ENCODE data around the gene ASB16. TPM values are rescaled to one million over a fixed set of nuclear protein-coding genes. Genes with fewer than 3 reads are reported as not detected.

Gene ASB16
- total and polyA plus RNA-seq, 3 experiments from 2014 or later = 0.10 to 0.11 TPM; not detected in 1

GRCh38 chr17:44155488-44155887 lies 15.0 kb upstream of the ASB16 start:
- Histone ChIP-seq H3K4me3 (ENCODE audit: low read length) (no peak overlapping the region), H3K9me3 (ENCODE audit: low read length) (no peaks in the 10 kb centered on the region), H3K4me1 (ENCODE audit: insufficient read depth, low read length) (no peaks in the 10 kb centered on the region), H3K27me3 (ENCODE audit: insufficient read depth, low read length, poor library complexity, severe bottlenecking) (no peaks in the 10 kb centered on the region), H3K36me3 (ENCODE audit: insufficient read depth, low read length) (no peaks in the 10 kb centered on the region), H3K27ac (ENCODE audit: low read depth, low read length) (no peak overlapping the region)
- no peaks in the 10 kb centered on the region for H3K36me3 Mint-ChIP-seq
- ChIA-PET CTCF (no interaction called here), POLR2A (no interaction called here)
- H3K4me1 Mint-ChIP-seq = peaks cover 0 to 5% (median 0%) of the 10 kb centered on the region in 3 donors
- H3K4me3 Mint-ChIP-seq = no peak overlapping the region
- no peaks in the 10 kb centered on the region for H3K9me3 Mint-ChIP-seq
- peak overlapping the region in 1 of 8 donors; percentile 38 for H3K27ac Mint-ChIP-seq
- no peak for DNase-seq
- H3K27me3 Mint-ChIP-seq = no peaks in the 10 kb centered on the region

GRCh38 chr17:44159519-44160210 lies 10.8 kb upstream of the ASB16 start:
- no peak overlapping the region for H3K4me3 ChIP-seq (ENCODE audit: low read length)
- H3K4me1 Mint-ChIP-seq = peaks cover 0 to 5% (median 0%) of the 10 kb centered on the region in 3 donors

GRCh38 chr17:44164476-44164875 lies 6.0 kb upstream of the ASB16 start:
- no peak for DNase-seq
- H3K9me3 Mint-ChIP-seq = no peaks in the 10 kb centered on the region
- Histone ChIP-seq H3K36me3 (ENCODE audit: insufficient read depth, low read length) (no peaks in the 10 kb centered on the region), H3K4me3 (ENCODE audit: low read length) (no peak overlapping the region), H3K4me1 (ENCODE audit: insufficient read depth, low read length) (peaks cover 7% of the 10 kb centered on the region), H3K9me3 (ENCODE audit: low read length) (no peaks in the 10 kb centered on the region), H3K27ac (ENCODE audit: low read depth, low read length) (no peak overlapping the region), H3K27me3 (ENCODE audit: insufficient read depth, low read length, poor library complexity, severe bottlenecking) (no peaks in the 10 kb centered on the region)
- peaks cover 4 to 11% (median 9%) of the 10 kb centered on the region in 3 donors for H3K4me1 Mint-ChIP-seq
- H3K27ac Mint-ChIP-seq = no peak overlapping the region
- H3K4me3 Mint-ChIP-seq = no peak overlapping the region
- ChIA-PET CTCF (no interaction called here), POLR2A (no interaction called here)
- H3K36me3 Mint-ChIP-seq = no peaks in the 10 kb centered on the region
- H3K27me3 Mint-ChIP-seq = no peaks in the 10 kb centered on the region

More at GRCh38 chr17:44159519-44160210, 10.8 kb upstream of the ASB16 start:
- no peaks in the 10 kb centered on the region for H3K27me3 ChIP-seq (ENCODE audit: insufficient read depth, low read length, poor library complexity, severe bottlenecking)
- Mint-ChIP-seq H3K4me3 (no peak overlapping the region), H3K27ac (peak overlapping the region in 1 of 8 donors; percentile 24), H3K36me3 (no peaks in the 10 kb centered on the region), H3K27me3 (no peaks in the 10 kb centered on the region), H3K9me3 (no peaks in the 10 kb centered on the region)
- H3K4me1 ChIP-seq (ENCODE audit: insufficient read depth, low read length) = no peaks in the 10 kb centered on the region
- H3K36me3 ChIP-seq (ENCODE audit: insufficient read depth, low read length) = no peaks in the 10 kb centered on the region
- ChIA-PET CTCF (interaction anchor here (0.6 to 0.7 kb wide), 2 partner anchors 10 to 16 kb away, joined by 3 to 4 read pairs; no protein-coding TSS in a partner anchor), POLR2A (no interaction called here)
- H3K27ac ChIP-seq (ENCODE audit: low read depth, low read length) = no peak overlapping the region
- peak in 1 of 5 donors; percentile 29 for DNase-seq
- no peaks in the 10 kb centered on the region for H3K9me3 ChIP-seq (ENCODE audit: low read length)

- Histone ChIP-seq H3K9me3 (ENCODE audit: low read length) (no peaks in the 10 kb centered on the region), H3K36me3 (ENCODE audit: insufficient read depth, low read length) (no peaks in the 10 kb centered on the region), H3K27ac (ENCODE audit: low read depth, low read length) (no peak overlapping the region), H3K27me3 (ENCODE audit: insufficient read depth, low read length, poor library complexity, severe bottlenecking) (no peaks in the 10 kb centered on the region), H3K4me1 (ENCODE audit: insufficient read depth, low read length) (peaks cover 7% of the 10 kb centered on the region), H3K4me3 (ENCODE audit: low read length) (no peak overlapping the region)
- Mint-ChIP-seq H3K27me3 (peaks cover 0 to 1% of the 10 kb centered on the region in 2 donors), H3K4me1 (peaks cover 4 to 9% (median 8%) of the 10 kb centered on the region in 3 donors), H3K9me3 (no peaks in the 10 kb centered on the region), H3K4me3 (no peak overlapping the region), H3K27ac (no peak overlapping the region), H3K36me3 (no peaks in the 10 kb centered on the region)
- no peak for DNase-seq
- ChIA-PET CTCF (interaction anchor here (0.9 to 1.0 kb wide), 2 partner anchors 8 to 28 kb away, joined by 3 read pairs; no protein-coding TSS in a partner anchor), POLR2A (interaction anchor here (0.8 kb wide), 1 partner anchor 18 kb away, joined by 3 read pairs; no protein-coding TSS in a partner anchor)
Measured at GRCh38 chr17:44167181-44167861, 3.2 kb upstream of the ASB16 start.

GRCh38 chr17:44170135-44170498 lies 387 bp upstream of the ASB16 start:
- ChIA-PET CTCF (no interaction called here), POLR2A (no interaction called here)
- Mint-ChIP-seq H3K4me3 (no peak overlapping the region), H3K4me1 (peaks cover 4 to 9% (median 8%) of the 10 kb centered on the region in 3 donors), H3K36me3 (peaks cover 0 to 3% (median 0%) of the 10 kb centered on the region in 3 donors), H3K27ac (peak overlapping the region in 2 of 8 donors; percentile 23 to 47), H3K27me3 (peaks cover 0 to 1% of the 10 kb centered on the region in 2 donors), H3K9me3 (no peaks in the 10 kb centered on the region)
- H3K36me3 ChIP-seq (ENCODE audit: insufficient read depth, low read length) = no peaks in the 10 kb centered on the region
- H3K4me3 ChIP-seq (ENCODE audit: low read length) = no peak overlapping the region
- no peaks in the 10 kb centered on the region for H3K27me3 ChIP-seq (ENCODE audit: insufficient read depth, low read length, poor library complexity, severe bottlenecking)
- peaks cover 7% of the 10 kb centered on the region for H3K4me1 ChIP-seq (ENCODE audit: insufficient read depth, low read length)
- H3K27ac ChIP-seq (ENCODE audit: low read depth, low read length) = no peak overlapping the region
- DNase-seq = no peak
- no peaks in the 10 kb centered on the region for H3K9me3 ChIP-seq (ENCODE audit: low read length)

GRCh38 chr17:44171931-44172455 lies 1.5 kb downstream of the ASB16 start:
- H3K9me3 Mint-ChIP-seq = no peaks in the 10 kb centered on the region
- ChIA-PET CTCF (interaction anchor here (1.5 kb wide), 1 partner anchor 26 kb away, joined by 4 read pairs; no protein-coding TSS in a partner anchor), POLR2A (no interaction called here)
- peaks cover 7% of the 10 kb centered on the region for H3K4me1 ChIP-seq (ENCODE audit: insufficient read depth, low read length)
- H3K4me3 Mint-ChIP-seq = no peak overlapping the region
- peaks cover 0 to 14% (median 3%) of the 10 kb centered on the region in 3 donors for H3K36me3 Mint-ChIP-seq
- no peak overlapping the region for H3K27ac ChIP-seq (ENCODE audit: low read depth, low read length)
- H3K4me1 Mint-ChIP-seq = peaks cover 4 to 9% (median 8%) of the 10 kb centered on the region in 3 donors
- H3K27me3 Mint-ChIP-seq = peaks cover 0 to 1% of the 10 kb centered on the region in 2 donors
- no peak for DNase-seq
- no peak overlapping the region for H3K4me3 ChIP-seq (ENCODE audit: low read length)
- H3K27me3 ChIP-seq (ENCODE audit: insufficient read depth, low read length, poor library complexity, severe bottlenecking) = no peaks in the 10 kb centered on the region
- no peaks in the 10 kb centered on the region for H3K9me3 ChIP-seq (ENCODE audit: low read length)
- no peaks in the 10 kb centered on the region for H3K36me3 ChIP-seq (ENCODE audit: insufficient read depth, low read length)
- H3K27ac Mint-ChIP-seq = peak overlapping the region in 2 of 8 donors; percentile 58 to 86

GRCh38 chr17:44174427-44174826 lies 3.9 kb downstream of the ASB16 start:
- Mint-ChIP-seq H3K4me1 (peaks cover 0 to 3% (median 0%) of the 10 kb centered on the region in 3 donors), H3K27me3 (peaks cover 0 to 1% of the 10 kb centered on the region in 2 donors), H3K36me3 (peaks cover 4 to 36% (median 7%) of the 10 kb centered on the region in 3 donors), H3K4me3 (no peak overlapping the region), H3K9me3 (no peaks in the 10 kb centered on the region), H3K27ac (no peak overlapping the region)
- no peaks in the 10 kb centered on the region for H3K4me1 ChIP-seq (ENCODE audit: insufficient read depth, low read length)
- H3K9me3 ChIP-seq (ENCODE audit: low read length) = no peaks in the 10 kb centered on the region
- H3K4me3 ChIP-seq (ENCODE audit: low read length) = no peak overlapping the region
- no peak for DNase-seq
- no peaks in the 10 kb centered on the region for H3K27me3 ChIP-seq (ENCODE audit: insufficient read depth, low read length, poor library complexity, severe bottlenecking)
- H3K36me3 ChIP-seq (ENCODE audit: insufficient read depth, low read length) = no peaks in the 10 kb centered on the region
- H3K27ac ChIP-seq (ENCODE audit: low read depth, low read length) = no peak overlapping the region
- ChIA-PET CTCF (interaction anchor here (2.2 kb wide), 1 partner anchor 10 kb away, joined by 7 read pairs; no protein-coding TSS in a partner anchor), POLR2A (no interaction called here)

GRCh38 chr17:44176257-44176656 lies 5.8 kb downstream of the ASB16 start:
- Mint-ChIP-seq H3K36me3 (peaks cover 4 to 37% (median 7%) of the 10 kb centered on the region in 3 donors), H3K9me3 (no peaks in the 10 kb centered on the region), H3K4me1 (peaks cover 0 to 3% (median 0%) of the 10 kb centered on the region in 3 donors), H3K4me3 (no peak overlapping the region), H3K27me3 (no peaks in the 10 kb centered on the region), H3K27ac (no peak overlapping the region)
- Histone ChIP-seq H3K27ac (ENCODE audit: low read depth, low read length) (no peak overlapping the region), H3K36me3 (ENCODE audit: insufficient read depth, low read length) (no peaks in the 10 kb centered on the region), H3K4me3 (ENCODE audit: low read length) (no peak overlapping the region), H3K4me1 (ENCODE audit: insufficient read depth, low read length) (no peaks in the 10 kb centered on the region), H3K9me3 (ENCODE audit: low read length) (no peaks in the 10 kb centered on the region), H3K27me3 (ENCODE audit: insufficient read depth, low read length, poor library complexity, severe bottlenecking) (no peaks in the 10 kb centered on the region)
- DNase-seq = no peak
- CTCF ChIA-PET = interaction anchor here (1.4 to 2.2 kb wide), 2 partner anchors 8 to 10 kb away, joined by 3 to 7 read pairs; partner anchors contain the start of gene TMUB2
- POLR2A ChIA-PET = no interaction called here
